Right kidney (tissue), 1 donor: ENCODE measurements around the gene NPM1.
"Not testable (repeated sequence)": the region's sequence is repeated elsewhere in the genome, so short reads cannot be mapped to it uniquely, and the experiment has no call there.

Source experiments
- DNase-seq: peaks from one replicate; pipeline ENCODE4 v3.0.0-alpha.2; 2016

Gene NPM1

GRCh38 chr5:171371326-171371725 lies 16.3 kb upstream of the NPM1 start:
- DNase-seq = no peak

- DNase-seq = no peak
Measured at GRCh38 chr5:171379961-171380360, 7.7 kb upstream of the NPM1 start.

GRCh38 chr5:171384416-171384815 lies 3.2 kb upstream of the NPM1 start:
- DNase-seq = not testable (repeated sequence)

GRCh38 chr5:171384999-171385398 lies 2.6 kb upstream of the NPM1 start:
- not testable (repeated sequence) for DNase-seq

- no peak for DNase-seq
Measured at GRCh38 chr5:171386006-171386671, 1.5 kb upstream of the NPM1 start.

GRCh38 chr5:171386861-171387344 lies 746 bp upstream of the NPM1 start:
- no peak for DNase-seq

GRCh38 chr5:171387970-171388815 lies 544 bp downstream of the NPM1 start:
- peak; percentile 82 for DNase-seq

- DNase-seq = no peak
Measured at GRCh38 chr5:171388816-171389168, 1.1 kb downstream of the NPM1 start.

GRCh38 chr5:171390883-171391677 lies 3.4 kb downstream of the NPM1 start:
- DNase-seq = no peak

GRCh38 chr5:171391996-171392577 lies 4.4 kb downstream of the NPM1 start:
- DNase-seq = no peak

- DNase-seq = no peak
Measured at GRCh38 chr5:171392585-171393159, 5.0 kb downstream of the NPM1 start.

- no peak for DNase-seq
Measured at GRCh38 chr5:171395042-171395441, 7.4 kb downstream of the NPM1 start.

- not testable (repeated sequence) for DNase-seq
Measured at GRCh38 chr5:171396583-171396982, 8.9 kb downstream of the NPM1 start.

- DNase-seq = no peak
Measured at GRCh38 chr5:171397190-171397589, 9.5 kb downstream of the NPM1 start.

GRCh38 chr5:171397599-171397998 lies 9.9 kb downstream of the NPM1 start:
- no peak for DNase-seq

- not testable (repeated sequence) for DNase-seq
Measured at GRCh38 chr5:171398660-171399059, 11.0 kb downstream of the NPM1 start.

- DNase-seq = no peak
Measured at GRCh38 chr5:171400169-171400568, 12.5 kb downstream of the NPM1 start.

- DNase-seq = no peak
Measured at GRCh38 chr5:171401167-171401947, 13.7 kb downstream of the NPM1 start.

- not testable (repeated sequence) for DNase-seq
Measured at GRCh38 chr5:171402751-171403150, 15.1 kb downstream of the NPM1 start.

GRCh38 chr5:171405615-171406014 lies 18.0 kb downstream of the NPM1 start:
- DNase-seq = no peak

- no peak for DNase-seq
Measured at GRCh38 chr5:171407234-171407633, 19.6 kb downstream of the NPM1 start.
